GM18861 (cell line): ENCODE measurements around the gene THAP8.
A peak's percentile ranks its signal among the peaks of the same experiment; 100 is the strongest.

ENCODE experiments used
- ATAC-seq: cut with Tn5 transposase; IDR thresholded peaks from one replicate; pipeline ENCODE4 v1.9.1; 2021; ENCODE audit not compliant: unreplicated experiment

THAP8 gene

GRCh38 chr19:35995048-35995993 is 58.8 kb downstream of the THAP8 start, which contains the start of gene SDHAF1:
SDHAF1 (plus strand) TSS chr19:35995188; CDS start chr19:35995275, 87 bp downstream.
- ATAC-seq: peak; percentile 84

DNA sequence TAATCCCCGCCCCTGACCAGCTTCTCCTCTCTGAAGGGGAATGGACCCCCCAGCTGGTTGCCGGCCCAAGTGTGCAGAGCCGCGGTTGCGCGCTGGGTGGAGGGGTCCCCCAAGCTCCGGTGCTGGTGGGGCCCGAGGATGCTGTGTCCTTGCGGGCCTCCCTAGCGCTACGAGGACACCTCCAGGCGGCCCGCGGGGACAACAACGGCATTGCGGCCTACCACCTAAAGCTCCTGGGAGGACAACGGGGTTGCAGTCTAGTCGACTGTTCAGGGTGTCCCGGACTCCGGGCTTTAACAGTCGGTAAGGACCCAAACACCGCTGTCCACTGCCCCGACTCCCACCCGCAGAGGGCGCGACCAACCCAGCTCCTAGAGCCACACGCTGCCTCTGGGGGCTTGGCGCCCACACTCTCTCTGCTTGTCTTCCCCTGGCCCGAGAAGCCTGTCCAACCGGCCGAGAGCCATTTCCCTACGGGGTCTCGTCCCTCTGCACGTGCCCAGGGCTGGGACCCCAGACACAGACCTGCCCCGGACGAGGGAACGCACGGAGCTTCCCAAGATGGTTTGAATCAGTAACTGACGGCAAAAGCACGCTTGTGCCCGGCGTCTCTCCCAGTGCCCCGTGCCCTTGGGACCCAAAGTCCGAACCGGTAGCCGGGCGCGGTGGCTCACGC is 60.0 kb downstream of the THAP8 start:
- no peak for ATAC-seq

DNA sequence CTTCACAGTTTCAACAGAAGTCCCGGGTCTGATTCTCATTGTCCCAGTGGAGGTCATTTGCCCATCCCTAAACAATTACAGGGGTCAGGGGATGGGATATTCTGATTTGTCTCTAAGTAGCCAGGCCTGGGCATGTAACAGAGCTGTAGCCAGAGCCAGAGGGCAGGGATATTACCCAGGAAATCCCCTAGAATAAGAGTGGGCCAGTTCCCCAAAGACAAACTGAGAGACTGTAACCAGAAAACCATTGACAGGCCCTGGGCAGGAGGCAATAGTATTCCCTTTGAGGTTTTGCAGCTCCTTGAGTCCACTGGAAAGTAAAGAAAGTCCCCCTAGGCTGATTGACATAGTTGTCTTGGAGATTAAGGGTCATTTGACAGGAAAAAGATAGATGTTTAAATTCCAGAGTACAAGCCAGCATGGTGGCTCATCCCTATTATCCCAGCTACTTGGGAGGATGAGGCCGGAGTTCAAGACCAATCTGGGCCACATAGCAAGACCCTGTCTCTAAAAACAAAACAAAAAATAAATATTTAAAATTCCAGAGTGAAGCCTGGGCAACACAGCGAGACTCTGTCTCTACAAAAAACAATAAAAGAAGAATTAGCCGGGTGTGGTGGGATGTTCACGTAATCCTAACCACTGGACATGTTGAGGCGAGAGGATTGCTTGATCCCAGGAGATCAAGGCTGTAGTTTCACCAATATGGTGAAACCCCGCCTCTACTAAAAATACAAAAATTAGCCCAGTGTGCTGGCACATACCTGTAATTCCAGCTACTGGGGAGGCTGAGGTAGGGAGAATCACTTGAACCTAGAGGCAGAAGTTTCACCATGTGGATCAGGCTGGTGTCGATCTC is 60.9 kb downstream of the THAP8 start:
- ATAC-seq: no peak

- ATAC-seq: no peak
These were observed 62.2 kb downstream of the THAP8 start for GRCh38 chr19:35991731-35992450.

DNA sequence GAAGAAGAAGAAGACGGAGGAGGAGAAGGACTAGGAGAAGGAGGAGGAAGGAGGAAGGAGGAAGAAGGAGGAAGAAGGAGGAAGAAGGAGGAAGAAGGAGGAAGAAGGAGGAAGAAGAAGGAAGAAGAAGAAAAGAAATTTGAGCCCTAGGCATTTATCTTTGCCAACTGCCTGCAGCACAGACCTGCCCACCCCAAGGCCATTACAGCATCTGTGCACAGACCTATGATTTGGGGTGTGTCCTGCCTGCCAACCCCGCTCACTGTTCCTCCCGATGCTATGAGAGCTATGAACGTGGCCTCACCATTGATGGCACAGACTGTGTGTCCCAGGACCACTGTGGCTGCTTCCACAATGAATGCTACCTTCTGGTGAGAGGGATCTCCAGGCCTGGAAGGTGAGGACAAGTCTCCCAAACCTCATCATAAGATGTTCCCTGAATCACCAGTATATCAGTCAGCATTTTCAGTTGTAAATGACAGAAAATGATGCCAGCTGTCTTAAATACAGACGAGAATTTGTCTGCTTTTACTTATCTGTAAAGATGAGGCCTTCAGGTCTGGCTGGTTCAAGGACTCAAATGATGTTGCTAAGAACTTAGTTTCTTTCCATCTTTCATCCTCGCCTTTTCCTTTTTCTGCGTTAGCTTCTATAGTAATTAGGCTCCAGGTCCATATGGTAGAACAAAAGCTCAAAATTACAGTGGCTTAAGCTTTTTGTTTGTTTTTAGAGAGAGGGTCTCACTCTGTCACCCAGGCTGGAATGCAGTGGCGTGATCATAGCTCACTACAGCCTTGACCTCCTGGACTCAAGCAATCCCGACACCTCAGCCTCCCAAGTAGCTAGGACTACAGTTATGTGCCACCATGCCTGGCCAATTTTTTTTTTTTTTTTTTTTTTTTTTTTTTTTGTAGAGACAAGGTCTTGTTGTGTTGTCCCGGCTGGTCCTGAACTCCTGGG is 63.0 kb downstream of the THAP8 start:
- no peak for ATAC-seq

DNA sequence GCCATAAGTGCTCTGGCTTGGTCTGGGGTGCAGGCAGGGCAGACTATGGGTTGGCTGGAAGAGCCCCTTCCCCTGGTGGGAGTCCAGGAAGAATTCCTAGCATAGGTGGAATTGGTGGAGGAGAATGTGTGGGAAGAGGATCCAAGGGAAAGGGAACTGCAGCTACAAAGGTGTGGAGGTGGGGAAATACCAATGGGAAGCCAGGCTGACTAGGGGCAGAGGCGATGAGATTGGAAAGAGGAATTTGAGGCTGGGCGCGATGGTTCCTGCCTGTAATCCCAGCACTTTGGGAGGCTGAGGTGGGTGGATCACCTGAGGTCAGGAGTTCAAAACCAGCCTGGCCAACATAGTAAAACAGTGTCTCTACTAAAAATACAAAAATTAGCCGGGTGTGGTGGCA is 63.9 kb downstream of the THAP8 start:
- ATAC-seq: no peak

GRCh38 chr19:35988824-35989223 is 65.3 kb downstream of the THAP8 start:
- ATAC-seq: no peak

DNA sequence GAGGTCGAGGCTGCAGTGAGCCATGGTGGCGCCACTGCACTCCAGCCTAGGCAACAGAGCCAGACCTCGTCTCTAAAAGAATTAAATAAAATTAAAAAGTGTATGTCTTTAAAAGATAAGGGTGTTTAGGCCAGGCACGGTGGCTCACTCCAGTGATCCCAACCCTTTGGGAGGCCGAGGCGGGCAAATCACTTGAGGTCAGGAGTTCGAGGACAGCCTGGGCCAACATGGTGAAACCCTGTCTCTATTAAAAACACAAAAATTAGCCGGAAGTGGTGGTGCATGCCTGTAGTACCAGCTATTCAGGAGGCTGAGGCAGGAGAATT is 66.6 kb downstream of the THAP8 start:
- ATAC-seq: no peak

- no peak for ATAC-seq
These were observed 67.2 kb downstream of the THAP8 start for GRCh38 chr19:35986664-35987570.

GRCh38 chr19:35986111-35986510 is 68.0 kb downstream of the THAP8 start:
- ATAC-seq: no peak
